Measurements from ENCODE around the gene SMARCA2.

- TF ChIP-seq CTCF (IDR thresholded peaks at IDR 0.05) (no peak), EP300 (IDR thresholded peaks at IDR 0.05) (no peak), POLR2A (IDR thresholded peaks at IDR 0.05) (no peak), POLR2AphosphoS5 (IDR thresholded peaks at IDR 0.05) (no peak)
These were observed 102.4 kb downstream of the SMARCA2 start for GRCh38 chr9:2117527-2117926.

Data from upper lobe of left lung (tissue), 4 donors.